ENCODE measurements around the gene FXYD6.

DNA sequence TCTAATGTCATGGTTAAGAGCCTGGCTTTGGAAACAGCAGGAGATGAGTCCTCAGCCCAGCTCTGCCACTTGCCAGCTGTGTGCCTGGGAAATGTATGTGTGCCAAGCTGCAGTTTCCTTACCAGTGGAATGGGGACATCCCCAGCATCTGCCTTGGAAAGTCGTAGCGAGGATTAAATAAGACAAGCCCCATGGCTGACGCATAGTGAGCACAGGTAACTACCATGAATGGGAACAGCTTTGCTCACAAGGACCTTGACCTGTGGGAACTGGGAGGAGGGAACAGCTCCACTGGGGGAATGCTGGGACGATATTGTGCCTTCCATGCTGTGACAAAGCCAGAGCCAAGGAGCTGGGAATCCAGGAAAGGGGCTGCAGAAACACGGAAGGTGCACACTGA lies 76.8 kb downstream of the FXYD6 start:
- TF ChIP-seq, protein P1, sequence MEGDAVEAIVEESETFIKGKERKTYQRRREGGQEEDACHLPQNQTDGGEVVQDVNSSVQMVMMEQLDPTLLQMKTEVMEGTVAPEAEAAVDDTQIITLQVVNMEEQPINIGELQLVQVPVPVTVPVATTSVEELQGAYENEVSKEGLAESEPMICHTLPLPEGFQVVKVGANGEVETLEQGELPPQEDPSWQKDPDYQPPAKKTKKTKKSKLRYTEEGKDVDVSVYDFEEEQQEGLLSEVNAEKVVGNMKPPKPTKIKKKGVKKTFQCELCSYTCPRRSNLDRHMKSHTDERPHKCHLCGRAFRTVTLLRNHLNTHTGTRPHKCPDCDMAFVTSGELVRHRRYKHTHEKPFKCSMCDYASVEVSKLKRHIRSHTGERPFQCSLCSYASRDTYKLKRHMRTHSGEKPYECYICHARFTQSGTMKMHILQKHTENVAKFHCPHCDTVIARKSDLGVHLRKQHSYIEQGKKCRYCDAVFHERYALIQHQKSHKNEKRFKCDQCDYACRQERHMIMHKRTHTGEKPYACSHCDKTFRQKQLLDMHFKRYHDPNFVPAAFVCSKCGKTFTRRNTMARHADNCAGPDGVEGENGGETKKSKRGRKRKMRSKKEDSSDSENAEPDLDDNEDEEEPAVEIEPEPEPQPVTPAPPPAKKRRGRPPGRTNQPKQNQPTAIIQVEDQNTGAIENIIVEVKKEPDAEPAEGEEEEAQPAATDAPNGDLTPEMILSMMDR (IDR thresholded peaks at IDR 0.05): no peak
- TF ChIP-seq POLR2A (IDR thresholded peaks at IDR 0.05): no peak

All from Peyer's patch (tissue), 4 donors.